NCI-H187 treated with DMSO at 0.1 percent for 48 hours (cell line): ENCODE measurements around the gene LRRC73.
"Not testable (repeated sequence)": the region's sequence is repeated elsewhere in the genome, so short reads cannot be mapped to it uniquely, and the experiment has no call there.

Experiments used
- DNase-seq: peaks from one replicate; lab custom pipeline; 2025; lab: John Stamatoyannopoulos, UW

LRRC73 gene

DNA sequence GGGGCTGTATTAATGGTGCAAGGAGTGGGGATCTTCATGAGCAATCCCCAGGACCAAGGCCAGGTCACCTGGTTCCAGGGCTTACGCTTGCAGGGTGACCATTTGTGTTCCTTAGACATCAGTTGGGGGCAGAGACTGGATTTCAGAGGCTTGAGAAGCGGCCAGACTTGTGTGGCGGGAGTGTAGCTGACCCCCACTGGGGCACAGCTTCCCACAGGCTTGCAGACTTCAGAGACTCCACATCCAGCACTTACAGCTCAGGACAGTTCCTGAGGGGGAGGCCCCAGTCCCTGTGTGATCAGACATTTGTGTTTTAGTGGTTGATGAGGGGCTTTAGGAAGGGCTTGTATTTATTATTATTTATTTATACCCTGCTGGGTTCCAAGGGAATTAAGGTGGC lies 17.5 kb downstream of the LRRC73 start:
- no peak for DNase-seq

DNA sequence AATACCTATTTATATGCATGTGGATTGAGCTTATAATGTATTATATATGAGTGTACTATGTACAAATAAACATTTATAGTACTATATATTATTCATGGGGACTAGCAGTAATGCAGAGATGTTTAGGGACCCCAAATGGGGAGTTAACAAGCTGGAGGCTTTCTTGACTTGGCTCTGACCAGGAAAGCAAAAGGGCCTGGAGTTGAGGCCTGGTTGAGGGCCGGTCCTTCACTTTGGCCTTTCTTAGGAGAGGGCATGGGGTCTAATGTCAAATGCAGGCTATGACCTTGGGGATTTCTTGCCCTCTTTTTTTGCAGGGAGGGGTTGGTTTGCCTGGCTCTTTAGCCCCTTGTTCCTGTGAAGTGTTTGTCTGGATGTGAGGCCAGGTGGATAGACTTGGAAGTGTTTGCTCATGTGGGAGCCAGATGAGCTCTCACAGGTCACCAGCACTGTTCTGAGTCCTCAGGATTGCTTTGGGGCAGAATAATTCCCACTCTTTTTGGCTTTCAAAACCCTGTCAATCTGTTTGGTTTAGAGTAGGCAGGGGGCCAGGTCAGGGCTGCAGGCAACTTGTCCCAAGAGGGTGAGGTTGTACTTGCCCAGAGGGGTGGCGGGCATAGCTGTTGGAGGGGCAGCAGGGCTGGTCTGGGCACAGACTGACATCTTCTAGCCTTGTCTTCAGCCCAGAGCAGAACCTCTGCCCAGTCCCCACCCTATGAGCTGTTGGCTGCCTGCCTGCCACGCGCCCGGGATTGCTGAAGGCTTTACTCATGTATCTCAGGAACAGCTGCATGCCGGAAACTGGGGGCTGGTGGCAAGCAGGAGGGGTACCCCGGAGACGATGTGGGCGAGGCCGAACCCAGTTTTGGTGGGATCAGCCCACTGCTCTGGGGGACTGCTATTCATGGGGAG lies 18.1 kb downstream of the LRRC73 start:
- no peak for DNase-seq

DNA sequence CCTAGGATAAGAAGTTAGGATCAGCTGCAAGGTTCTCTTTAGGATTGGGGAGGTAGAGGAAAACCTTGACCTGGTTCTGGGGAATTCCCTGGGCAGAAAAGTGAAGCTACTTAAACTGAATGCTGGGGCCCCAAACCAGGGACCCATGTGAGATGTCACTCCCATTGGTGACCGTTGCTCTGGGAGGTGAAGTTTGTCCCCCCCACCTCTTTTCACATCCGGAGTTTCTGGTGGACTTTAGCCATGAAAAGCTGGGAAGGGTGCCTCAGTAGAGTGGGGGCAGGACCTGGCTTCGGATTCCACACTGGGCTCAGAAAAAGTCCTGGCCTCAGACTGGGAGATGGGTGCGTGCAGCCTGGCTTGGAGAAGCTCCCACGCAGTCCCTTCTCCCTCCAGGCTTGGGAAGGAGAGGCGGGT lies 19.6 kb downstream of the LRRC73 start:
- no peak for DNase-seq

DNA sequence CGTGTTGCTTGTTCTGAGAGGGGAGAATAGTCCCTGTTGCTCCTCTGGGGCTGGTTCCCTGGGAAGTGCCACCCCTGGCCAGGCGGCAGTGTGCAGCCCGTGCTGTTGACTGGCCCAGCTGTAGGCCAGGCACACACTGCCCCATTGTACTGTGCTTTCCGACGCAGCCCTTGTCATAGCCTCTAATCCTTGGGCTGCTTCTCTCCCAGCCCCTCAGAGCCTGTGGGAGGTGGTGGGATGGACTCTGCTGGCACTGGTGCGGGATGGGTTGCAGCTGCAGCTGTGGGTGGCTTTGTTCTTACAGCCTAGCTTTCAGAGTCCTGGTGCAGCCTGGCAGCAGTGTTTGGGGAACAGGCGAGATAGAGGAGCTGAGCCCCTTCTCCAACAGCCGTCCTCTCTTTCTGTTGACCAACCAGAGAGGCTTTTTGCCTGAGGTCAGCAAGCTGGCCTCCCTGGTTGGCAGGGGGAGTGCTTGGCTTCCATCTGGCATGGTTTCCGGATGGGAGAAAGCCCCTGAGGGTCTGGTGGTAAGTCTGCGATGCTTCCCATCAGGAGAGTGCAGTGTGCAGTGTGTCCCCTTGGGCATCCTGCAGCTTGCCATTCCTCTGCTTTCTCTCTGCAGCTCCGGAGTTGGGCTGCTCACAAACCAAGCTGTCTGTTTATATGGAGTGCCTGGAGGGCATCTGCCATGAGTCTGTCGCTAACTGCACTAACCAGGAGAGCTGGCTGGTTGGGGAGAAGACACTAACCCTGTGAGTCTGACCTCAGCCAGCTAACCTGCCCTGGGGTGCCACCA lies 20.7 kb downstream of the LRRC73 start:
- no peak for DNase-seq

DNA sequence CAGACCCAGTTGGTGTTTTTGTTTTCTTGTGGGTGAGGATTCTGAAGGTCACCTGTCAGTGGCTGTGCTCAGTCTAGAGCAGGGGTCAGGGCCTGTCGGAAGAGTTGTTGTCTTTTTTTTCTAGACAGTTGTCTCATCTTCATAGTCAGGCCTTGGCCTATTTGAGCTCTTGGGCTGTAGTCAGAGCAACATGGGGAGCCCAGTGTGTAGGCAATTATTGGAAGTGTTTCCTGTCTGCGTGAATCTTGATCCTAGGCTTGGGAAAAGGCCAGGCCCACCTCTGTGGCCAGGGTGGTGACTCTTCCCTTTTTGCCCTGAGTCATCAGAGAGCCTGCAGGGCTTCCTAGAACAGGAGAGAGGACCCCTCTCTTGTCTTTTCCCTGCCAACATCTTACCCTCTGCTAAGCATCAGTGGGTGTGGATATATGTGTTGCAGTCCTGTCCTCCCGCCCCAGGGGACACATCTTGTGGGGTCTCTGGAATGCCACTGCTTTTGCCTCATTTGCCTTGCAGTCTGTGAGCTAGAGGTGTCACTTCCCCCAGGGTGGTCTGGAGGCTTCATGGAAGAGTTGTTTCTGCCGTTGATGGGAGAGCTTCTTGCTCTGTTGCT lies 21.4 kb downstream of the LRRC73 start:
- DNase-seq: no peak

DNA sequence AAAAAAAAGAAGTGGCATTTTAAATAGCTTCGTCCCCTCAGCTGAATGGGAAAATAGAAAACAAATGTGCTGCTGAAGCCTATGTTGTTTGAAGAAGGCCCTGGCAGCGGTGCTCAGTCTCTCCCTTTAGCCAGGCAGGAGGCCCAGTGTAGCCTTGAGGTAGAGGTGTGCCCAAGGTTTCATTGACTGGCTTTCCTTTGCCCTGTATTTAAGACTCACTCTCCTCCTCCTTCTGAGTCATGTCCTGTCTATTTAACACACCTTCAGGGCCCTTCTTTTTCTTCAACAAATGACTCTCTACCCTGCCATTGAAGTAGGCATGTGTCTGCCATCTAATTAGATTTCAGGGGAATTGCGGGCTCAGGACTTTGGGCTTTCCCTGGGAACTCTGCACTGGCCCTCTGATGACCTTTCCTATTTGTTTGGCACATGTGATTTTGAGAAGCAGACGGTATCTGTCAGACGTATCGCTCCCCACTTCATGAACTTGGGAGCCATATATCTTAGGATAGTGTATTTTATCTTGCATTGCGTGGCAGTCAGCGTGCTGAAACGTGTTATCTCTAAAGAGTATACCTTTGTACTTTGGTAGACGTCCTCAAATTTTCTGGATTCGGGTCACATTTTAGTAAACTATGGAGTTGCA lies 28.4 kb downstream of the LRRC73 start:
- no peak for DNase-seq

DNA sequence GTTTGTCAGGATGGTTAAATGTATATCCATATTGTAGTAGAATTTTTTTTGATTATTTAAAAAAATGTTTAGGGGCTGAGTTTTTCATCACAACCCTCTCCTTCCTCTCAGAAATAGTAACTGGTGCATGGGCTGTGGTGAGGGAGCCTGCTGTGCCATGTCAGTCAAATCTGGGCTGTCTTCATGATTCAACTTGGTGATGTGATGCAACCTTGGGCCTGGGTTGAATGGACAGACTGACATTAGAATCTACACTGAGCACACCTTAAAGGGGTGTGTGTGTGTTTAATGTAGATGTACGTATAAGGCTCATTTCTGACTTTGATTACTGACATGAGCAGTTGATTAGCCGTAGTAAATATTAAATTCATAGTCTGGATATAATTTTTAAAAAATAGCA lies 29.1 kb downstream of the LRRC73 start:
- DNase-seq: no peak

DNA sequence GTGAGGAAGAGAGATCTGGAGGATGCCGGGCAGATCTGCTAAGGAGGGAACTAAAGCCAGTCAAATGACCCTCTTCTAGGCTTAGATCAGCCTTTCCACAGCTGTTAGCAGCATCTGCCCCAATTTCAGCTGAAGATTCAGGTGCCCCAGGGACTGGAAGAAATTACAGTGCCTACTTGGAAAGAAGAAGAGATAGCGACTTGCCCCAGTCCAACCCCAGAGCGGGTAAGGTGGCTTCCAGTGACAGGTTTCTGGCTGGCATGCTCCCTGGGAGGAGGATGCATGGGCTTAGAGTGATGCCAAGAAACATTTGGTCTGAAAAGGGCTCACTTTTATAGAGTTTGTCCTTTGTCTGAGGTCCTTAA lies 32.2 kb downstream of the LRRC73 start:
- no peak for DNase-seq

DNA sequence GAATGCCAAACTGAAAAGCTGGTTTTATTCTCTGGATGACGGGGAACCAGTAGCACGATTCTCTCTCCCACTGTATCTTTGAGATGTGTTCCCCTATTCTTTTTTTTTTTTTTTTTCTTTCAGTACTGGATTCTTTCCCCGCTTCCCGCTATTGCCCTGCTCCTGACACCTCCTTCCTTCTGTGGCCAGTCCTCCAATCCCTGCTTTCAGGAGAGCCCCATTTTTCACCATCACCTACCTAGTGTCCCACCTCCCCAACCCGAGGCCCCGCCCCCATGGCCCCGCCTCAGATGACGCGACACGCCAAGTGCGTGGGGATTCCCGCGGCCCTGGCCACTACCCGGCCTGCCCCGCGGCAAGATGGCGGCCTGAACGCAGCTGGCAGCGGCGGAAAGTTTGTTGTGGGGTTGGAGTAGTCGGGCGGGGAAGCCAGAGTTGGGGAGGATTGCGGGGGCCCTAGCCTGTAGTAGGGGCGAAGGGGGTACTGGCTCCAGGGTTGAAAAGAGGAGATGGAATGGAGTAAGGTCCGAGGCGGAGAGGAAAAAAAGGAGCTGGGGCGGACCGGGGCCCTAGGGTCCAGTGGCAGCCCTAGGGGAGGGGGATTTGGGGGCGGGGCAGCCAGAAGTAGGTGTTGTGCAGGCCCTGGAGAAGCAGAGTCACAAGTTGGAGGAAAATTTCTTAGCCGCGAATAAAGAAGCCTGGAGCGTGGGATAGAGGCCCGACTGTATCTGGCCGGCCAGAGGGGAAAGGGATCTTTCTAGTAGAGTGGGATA lies 32.7 kb downstream of the LRRC73 start, which contains the start of gene TJAP1:
TJAP1 (plus strand) TSS at position 336 of the 773 bp plus-strand sequence. CDS start 21,432 bp downstream, outside the sequence.
- DNase-seq: peak; percentile 77

DNA sequence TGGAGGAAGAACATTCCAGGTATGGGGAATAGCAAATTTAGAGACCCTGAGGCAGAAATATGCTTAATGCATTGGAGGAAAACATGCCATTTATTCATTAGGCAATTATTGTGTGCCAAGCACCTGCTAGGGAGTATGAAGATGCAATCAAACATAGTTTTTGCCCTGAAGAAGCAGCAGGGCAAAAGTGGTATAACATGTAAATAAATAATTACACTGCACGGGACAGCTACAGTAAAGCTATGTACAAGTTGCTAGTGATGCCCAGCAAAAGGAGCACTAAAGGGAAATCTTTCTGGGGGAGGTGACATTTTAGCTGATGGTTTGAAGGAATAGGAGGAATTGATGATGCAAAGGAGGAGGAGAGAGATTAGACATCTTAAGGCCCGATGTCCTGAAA lies 33.4 kb downstream of the LRRC73 start:
- DNase-seq: no peak

DNA sequence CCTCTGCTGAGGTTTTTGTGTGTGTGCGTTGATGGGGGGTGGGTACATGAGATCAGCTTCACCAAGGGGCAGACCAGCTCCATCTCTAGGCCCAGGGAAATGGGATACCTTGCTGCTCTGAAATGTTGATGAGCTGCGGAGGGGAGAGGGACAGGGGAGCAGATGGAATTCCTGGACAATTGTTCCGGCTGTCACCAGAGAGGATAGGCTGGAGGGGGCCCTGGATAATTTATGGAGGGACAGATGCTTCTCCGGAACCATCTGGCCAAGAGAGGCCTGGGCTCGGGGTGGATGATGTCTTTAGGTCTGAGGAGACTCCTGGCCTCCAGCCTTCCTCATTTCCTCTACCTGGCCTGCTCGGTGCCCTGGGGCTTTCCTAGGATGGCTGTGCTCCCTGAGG lies 34.6 kb downstream of the LRRC73 start:
- DNase-seq: no peak

DNA sequence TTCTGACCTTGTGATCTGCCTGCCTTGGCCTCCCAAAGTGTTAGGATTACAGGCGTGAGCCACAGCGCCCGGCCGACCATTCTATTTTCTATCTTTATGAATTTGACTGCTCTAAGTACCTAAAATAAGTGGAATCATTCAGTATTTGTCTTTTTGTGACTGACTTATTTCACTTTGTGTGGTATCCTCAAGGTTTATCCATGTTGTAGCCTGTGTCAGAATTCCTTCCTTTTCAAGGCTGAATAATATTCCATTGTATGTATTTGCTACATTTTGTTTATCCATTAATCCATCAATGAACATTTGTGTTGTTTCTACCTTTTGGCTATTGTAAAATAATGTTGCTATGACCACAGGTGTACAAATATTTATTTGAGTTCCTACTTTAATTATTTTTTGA lies 37.6 kb downstream of the LRRC73 start:
- no peak for DNase-seq

DNA sequence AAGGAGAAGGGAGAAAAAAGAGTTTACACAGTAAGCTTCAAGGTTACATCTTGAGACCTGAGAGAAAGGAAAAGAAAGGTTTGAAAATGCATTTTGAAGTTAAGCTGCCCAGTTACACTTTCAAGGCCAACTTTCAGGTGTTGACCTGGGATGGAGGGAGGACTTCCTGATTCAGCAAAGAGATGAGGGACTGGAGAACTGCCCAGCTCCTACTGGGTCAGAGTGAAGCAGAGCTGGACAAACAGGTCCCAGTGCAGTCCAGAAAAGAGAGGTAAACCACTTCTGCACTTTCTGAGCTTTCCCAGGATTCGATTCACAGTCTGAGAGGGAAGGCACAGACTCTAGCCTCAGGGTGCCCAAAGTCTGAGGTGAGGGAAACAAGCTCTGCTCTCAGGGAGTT lies 38.7 kb downstream of the LRRC73 start:
- no peak for DNase-seq

DNA sequence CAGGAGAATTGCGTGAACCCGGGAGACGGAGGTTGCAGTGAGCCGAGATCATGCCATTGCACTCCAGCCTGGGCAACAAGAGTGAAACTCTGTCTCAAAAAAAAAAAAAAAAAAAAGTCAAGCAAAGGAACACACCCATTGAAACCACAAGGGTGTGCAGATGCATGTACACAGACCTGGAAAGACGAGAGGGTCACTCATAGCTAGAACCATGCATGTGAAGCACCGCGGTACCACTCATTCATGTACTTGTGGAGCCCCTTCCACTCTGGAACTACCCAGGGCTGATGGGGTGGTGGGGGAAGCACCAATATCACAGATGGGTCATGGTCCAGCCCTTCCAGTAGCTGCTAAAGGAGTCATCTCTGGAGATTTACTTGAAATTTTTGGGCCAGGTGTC lies 40.2 kb downstream of the LRRC73 start:
- no peak for DNase-seq

DNA sequence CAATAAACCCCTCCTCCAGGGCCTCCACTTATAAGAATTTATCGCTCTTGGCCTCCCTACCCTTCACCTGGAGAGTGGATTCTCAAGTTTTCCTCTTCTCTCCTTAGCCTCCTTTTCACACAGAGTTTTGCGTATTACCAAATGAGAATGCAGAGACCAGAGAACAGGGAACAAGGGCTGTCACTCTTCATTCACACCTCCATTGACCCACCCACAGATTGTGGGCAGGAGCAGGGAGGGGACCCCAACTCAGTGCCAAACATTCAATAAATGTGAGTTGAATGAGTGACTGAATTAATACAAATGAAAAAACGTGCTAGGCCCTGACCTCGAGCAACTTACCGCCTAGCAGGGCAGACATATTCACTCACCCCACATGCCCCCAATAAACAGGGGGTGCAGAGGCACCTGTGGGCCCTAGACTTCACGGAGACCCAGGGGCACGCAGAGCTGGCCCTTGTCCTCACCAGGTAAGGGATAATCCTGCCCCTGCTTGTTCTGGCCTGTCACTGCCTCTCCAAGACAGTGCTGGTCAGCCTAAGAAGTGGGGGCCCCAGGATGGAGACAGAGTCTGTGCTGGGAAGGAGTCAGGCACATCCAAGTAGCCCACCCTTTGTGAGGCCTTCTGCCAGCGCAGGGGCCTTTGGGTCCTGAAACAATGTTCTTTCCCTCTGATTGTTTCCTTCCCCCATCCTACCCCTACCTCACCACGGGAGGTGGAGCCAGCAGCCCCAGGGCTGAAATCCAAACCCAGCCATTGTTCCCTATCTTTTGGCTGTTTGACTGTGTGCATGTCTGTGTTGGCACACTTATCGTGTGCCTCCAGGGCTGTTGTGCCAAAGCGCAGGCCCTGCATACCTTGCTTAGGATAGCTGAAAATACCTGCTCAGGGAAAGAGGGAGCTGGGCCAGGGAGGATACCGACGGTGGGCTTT lies 41.1 kb downstream of the LRRC73 start:
- DNase-seq: no peak

DNA sequence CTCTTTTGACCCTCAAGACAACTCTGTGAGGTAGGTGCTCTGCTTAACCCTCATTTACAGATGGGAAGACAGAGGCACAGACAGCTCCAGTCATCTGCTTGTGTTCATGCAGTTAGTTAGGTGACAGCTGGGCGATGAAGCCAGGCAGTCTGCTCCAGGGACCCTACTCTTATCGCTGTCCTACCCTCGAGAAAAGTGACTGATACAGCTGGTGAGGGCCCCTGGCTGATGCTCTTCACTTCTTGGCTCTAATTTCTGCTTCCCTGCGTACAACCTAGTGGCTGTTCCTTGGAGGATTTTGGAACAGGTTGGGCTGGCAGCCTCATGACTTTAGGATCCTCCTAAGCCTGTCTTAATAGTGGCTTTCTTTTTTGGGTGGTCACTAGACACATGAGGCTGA lies 41.9 kb downstream of the LRRC73 start:
- DNase-seq: no peak

DNA sequence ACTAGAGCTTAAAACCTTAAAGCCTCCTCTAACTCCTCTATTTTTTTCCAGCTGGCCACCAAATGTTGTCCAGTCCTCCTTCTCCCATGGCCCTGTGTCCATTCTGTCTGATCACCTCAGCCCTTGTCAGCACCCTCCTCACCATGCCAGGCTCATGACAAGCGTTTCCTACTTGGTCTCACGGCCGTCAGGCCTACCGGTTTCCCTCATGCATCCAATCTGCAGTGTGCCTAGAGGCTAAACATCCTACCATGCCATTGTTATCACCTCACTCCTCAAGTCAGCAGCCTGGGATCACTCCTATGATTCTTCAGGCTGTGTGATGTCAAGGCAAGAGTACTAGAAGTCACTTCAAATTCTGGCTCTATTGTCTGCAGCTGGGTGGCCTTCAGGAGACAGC lies 42.4 kb downstream of the LRRC73 start:
- DNase-seq: no peak

DNA sequence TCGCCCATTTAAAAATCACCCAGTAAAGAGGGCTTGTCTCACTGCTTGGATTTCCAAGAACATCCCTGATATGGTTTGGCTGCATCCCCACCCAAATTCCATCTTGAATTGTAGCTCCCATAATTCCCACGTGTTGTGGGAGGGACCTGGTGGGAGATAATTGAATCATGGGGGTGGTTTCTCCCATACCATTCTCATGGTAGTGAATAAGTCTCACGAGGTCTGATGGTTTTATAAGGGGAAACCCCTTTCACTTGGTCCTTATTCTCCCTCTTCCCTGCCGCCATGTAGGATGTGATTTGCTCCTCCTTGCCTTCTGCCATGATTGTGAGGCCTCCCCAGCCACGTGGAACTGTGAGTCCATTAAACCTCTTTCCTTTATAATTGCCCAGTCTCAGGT lies 42.9 kb downstream of the LRRC73 start:
- DNase-seq: not testable (repeated sequence)

DNA sequence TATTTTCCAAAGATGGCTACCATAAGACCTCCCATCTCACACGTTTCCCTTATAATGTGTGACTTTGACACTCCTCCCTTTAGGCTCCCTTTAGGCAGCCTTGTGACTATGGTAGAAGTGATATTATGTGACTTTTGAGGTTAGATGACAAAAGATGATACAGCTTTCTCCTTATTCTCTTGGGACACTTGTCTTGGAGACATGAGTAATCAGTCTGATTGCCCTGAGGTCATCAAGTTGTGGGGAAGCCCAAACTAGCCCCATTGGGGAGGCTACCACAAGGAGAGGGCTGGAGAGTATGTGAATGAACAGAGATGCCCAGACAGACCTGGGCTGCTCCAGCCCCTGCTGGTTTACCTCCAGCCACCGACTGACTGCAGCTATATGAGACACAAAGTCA lies 44.2 kb downstream of the LRRC73 start:
- no peak for DNase-seq

DNA sequence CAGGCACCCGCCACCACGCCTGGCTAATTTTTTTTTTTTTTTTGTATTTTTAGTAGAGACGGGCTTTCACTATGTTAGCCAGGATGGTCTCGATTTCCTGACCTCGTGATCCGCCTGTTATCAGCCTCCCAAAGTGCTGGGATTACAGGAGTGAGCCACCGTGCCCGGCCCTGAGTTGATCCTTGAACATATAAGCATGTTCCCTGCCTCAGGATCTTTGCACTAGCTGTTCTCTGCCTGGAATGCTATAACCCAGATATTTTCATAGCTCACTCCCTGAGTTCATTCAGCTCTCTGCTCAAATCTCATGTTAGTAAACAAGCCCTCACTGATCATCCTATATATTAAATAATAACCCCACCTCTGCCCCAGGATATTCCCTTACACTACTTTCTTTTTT lies 45.8 kb downstream of the LRRC73 start:
- DNase-seq: no peak
